Colonic mucosa (tissue), 4 donors: ENCODE measurements around the gene MARCHF11. TPM values are rescaled to one million over a fixed set of nuclear protein-coding genes. Genes with fewer than 3 reads are reported as not detected.

ENCODE experiments used
- DNase-seq: peaks from one replicate; pipeline ENCODE4 v3.0.0-alpha.2; 2020
- H3K27ac ChIP-seq: fragments of 200-600 bp; one replicate; pipeline ENCODE4 v1.8.0; 2021
- H3K27me3 ChIP-seq: fragments of 200-600 bp; one replicate; pipeline ENCODE4 v1.8.0; 2021
- H3K36me3 ChIP-seq: fragments of 200-600 bp; one replicate; pipeline ENCODE4 v1.8.0; 2021
- H3K4me1 ChIP-seq: fragments of 200-600 bp; one replicate; pipeline ENCODE4 v1.8.0; 2021; ENCODE audit warnings: mild to moderate bottlenecking
- H3K4me3 ChIP-seq: fragments of 200-600 bp; one replicate; pipeline ENCODE4 v1.8.0; 2021
- H3K9ac ChIP-seq, 2 donors: one replicate each; pipeline ENCODE4 v1.7.0; 2013; ENCODE audit warnings: control low read depth in 2 of 2, low read depth in 2 of 2, low read length in 2 of 2
- H3K9me3 ChIP-seq: fragments of 200-600 bp; one replicate; pipeline ENCODE4 v1.8.0; 2021
- intact Hi-C: fragments of 100-400 bp; cut with DNase I; formaldehyde crosslinking; loops from one replicate; pipeline ENCODE4 v1.14.1; 2022
- total RNA-seq, 2 donors: library from RNA; stranded (reverse); fragmentation: NEBNext Ultra II Directional in 1 of 2; extraction: Animal tissue kit (Norgen Biotek cat#: 25700) in 1 of 2; gene quantifications; one replicate each; pipeline ENCODE4 v1.2.1, GENCODE V29; 2021
- TF ChIP-seq, protein P1 (sequence below): fragments of 200-600 bp; IDR thresholded peaks from one replicate; pipeline ENCODE4 v1.8.0; 2022; ENCODE audit warnings: antibody characterized with exemption, mild to moderate bottlenecking
- donor health status: healthy.
- donor health status: DM: no; HTN: no; CAD: no.
- donor health status: DM: no; HTN: no; CAD: no.

The MARCHF11 gene, protein sequence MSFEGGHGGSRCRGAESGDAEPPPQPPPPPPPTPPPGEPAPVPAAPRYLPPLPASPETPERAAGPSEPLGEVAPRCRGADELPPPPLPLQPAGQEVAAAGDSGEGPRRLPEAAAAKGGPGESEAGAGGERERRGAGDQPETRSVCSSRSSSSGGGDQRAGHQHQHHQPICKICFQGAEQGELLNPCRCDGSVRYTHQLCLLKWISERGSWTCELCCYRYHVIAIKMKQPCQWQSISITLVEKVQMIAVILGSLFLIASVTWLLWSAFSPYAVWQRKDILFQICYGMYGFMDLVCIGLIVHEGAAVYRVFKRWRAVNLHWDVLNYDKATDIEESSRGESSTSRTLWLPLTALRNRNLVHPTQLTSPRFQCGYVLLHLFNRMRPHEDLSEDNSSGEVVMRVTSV
- not detected for total RNA-seq

DNA sequence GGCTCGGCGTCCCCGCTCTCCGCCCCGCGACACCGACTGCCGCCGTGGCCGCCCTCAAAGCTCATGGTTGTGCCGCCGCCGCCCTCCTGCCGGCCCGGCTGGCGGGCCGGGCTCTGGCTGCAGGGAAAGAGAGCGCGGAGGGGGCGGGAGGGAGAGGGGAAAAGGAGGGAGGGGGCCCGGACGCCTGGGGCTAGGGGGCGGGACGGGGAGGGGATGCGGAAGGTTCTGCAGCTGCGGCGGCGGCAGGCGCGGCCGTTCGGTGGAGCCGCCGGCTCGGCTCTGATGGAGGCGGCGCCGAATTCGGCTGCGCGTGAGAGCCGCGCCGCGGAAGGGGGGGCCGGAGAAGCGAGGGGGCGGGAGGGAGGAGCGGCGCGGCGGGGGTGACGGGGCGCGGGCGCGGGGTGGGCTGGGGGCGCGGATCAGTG is at the start of gene MARCHF11:
Gene MARCHF11, minus strand, starts transcription at position 281 of the 425 bp plus-strand sequence. Its CDS starts 216 bp downstream, at position 65.
- no peak for DNase-seq

DNA sequence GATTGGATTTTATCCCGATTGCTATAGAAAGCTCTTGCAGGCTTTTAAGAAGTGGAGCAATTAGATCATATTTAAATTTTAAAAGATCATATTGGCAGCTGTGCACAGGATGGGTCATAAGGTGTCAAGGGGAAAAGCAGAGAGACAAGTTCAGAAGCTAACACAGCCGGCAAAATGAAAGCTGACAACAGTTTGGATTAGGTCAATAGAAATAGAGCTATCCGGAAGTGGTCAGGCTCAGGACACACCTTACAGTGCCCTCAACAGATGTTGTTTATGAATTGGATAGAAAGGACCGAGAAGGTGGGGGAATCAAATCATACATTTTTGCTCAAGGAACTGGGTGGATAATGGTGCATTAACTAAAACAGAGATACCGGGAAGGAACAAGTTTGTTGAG is 46.3 kb upstream of the MARCHF11 start:
- intact Hi-C loops, result no loop called here
- TF ChIP-seq, protein P1, sequence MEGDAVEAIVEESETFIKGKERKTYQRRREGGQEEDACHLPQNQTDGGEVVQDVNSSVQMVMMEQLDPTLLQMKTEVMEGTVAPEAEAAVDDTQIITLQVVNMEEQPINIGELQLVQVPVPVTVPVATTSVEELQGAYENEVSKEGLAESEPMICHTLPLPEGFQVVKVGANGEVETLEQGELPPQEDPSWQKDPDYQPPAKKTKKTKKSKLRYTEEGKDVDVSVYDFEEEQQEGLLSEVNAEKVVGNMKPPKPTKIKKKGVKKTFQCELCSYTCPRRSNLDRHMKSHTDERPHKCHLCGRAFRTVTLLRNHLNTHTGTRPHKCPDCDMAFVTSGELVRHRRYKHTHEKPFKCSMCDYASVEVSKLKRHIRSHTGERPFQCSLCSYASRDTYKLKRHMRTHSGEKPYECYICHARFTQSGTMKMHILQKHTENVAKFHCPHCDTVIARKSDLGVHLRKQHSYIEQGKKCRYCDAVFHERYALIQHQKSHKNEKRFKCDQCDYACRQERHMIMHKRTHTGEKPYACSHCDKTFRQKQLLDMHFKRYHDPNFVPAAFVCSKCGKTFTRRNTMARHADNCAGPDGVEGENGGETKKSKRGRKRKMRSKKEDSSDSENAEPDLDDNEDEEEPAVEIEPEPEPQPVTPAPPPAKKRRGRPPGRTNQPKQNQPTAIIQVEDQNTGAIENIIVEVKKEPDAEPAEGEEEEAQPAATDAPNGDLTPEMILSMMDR, result no peak
- Histone ChIP-seq H3K4me1 (no peaks in the 10 kb centered on the region), H3K9ac (no peak overlapping the region), H3K9me3 (no peaks in the 10 kb centered on the region), H3K27me3 (no peaks in the 10 kb centered on the region), H3K4me3 (no peak overlapping the region), H3K36me3 (no peaks in the 10 kb centered on the region), H3K27ac (no peak overlapping the region)
- no peak for DNase-seq

More for the DNA sequence above, at the start of gene MARCHF11:
- Histone ChIP-seq H3K27ac (no peak within 1 kb of the TSS), H3K4me1 (no peaks in the 10 kb centered on the region), H3K27me3 (peaks cover 30% of the 10 kb centered on the region), H3K36me3 (no peaks in the 10 kb centered on the region), H3K9me3 (no peaks in the 10 kb centered on the region), H3K4me3 (no peak within 1 kb of the TSS), H3K9ac (no peak within 1 kb of the TSS)
- TF ChIP-seq, protein P1, result no peak
- intact Hi-C loops, result no loop called here

DNA sequence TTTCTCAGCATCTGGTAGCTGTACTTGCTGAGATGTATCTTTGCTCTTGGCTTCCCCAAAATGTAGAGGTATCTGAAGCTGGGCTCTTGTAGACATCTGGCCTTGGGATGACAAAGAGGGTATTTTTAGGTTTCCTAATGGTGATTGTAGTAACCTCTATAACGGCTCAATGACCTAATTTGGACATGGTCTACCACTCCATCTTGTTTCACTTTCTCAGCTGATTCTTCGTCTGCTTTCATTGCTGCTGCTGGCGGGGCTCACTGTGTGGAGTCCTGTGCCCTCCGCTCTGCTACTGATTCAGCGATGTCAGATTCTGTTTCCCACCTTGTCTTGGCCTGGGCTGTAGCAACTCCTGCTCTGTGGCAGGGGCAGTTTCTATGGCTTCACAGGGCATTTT is 12.7 kb upstream of the MARCHF11 start:
- no peaks in the 10 kb centered on the region for H3K4me1 ChIP-seq
- TF ChIP-seq, protein P1, result no peak
- no peak for DNase-seq
- H3K36me3 ChIP-seq, result no peaks in the 10 kb centered on the region
- H3K27ac ChIP-seq, result no peak overlapping the region
- H3K27me3 ChIP-seq, result no peaks in the 10 kb centered on the region
- H3K9me3 ChIP-seq, result no peaks in the 10 kb centered on the region
- H3K9ac ChIP-seq, result no peak overlapping the region
- H3K4me3 ChIP-seq, result no peak overlapping the region
- intact Hi-C loops, result no loop called here

DNA sequence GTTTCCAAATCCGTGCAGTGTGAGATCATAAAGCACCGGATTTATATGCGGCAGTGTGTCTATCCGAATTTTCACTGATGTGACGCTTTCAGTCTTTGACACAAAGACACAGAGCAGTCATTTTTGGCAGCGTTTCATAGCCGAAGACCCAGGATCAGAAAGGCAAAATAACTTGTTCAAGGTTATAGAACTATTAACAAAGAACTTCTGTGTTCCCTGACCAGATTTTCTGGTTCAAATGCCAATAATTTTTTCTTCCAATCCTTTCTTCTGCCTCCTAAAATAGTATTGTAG is 1.1 kb upstream of the MARCHF11 start:
- Histone ChIP-seq H3K27ac (no peak overlapping the region), H3K9ac (no peak overlapping the region), H3K4me1 (no peaks in the 10 kb centered on the region), H3K36me3 (no peaks in the 10 kb centered on the region), H3K4me3 (no peak overlapping the region), H3K27me3 (peaks cover 30% of the 10 kb centered on the region), H3K9me3 (no peaks in the 10 kb centered on the region)
- intact Hi-C loops, result no loop called here
- no peak for DNase-seq
- TF ChIP-seq, protein P1, result no peak

DNA sequence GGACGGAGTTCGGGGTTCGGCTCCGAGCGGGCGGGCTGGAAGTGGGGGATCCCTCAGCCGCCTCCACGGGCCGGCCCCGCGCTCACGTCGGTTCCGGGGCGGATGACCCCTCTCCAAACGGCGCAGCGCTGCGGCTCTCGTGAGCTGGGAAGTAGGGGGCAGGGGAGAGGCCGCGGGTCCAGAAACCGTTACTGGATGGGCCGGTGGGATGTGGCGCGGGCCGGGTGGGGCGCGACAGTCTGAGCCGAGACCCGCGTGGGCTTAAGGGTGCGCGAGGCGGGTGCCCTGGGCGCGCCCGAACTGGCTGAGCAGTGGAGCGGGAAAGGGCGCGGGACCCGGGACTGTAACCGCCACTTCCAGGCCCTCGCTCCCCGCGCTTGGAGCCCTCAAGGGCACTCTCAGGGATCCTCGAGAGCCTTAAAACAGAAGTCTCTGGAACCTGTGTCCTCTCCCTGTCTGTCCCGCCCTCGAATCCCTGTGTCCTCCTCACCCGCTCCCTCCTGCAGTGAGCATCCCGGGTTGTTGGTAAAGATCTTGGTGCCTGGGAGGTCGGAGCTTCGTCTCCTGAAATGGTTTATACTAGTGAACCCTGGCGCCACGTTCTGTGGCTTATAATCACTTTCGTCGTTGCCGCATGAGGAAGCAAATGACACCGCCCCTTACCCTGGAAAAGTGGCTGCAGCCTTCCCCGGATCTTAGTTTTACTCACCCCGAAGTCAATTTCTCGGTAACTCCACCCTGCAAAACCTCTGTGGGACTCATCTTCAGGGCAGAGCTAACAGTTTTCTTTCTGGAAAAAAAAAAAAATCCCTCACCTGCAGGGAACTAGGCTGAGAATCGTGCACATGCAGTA is 571 bp upstream of the MARCHF11 start:
- Histone ChIP-seq H3K9me3 (no peaks in the 10 kb centered on the region), H3K4me1 (no peaks in the 10 kb centered on the region), H3K9ac (no peak overlapping the region), H3K27me3 (peaks cover 30% of the 10 kb centered on the region), H3K27ac (no peak overlapping the region), H3K36me3 (no peaks in the 10 kb centered on the region), H3K4me3 (no peak overlapping the region)
- DNase-seq, result no peak
- intact Hi-C loops, result no loop called here
- TF ChIP-seq, protein P1, result no peak
